ENCODE measurements around the gene RASGRF1. TPM values are rescaled to one million over a fixed set of nuclear protein-coding genes. Genes with fewer than 3 reads are reported as not detected.

Gene RASGRF1
- total RNA-seq, 1 donor from 2014 or later = 0.17 TPM

DNA sequence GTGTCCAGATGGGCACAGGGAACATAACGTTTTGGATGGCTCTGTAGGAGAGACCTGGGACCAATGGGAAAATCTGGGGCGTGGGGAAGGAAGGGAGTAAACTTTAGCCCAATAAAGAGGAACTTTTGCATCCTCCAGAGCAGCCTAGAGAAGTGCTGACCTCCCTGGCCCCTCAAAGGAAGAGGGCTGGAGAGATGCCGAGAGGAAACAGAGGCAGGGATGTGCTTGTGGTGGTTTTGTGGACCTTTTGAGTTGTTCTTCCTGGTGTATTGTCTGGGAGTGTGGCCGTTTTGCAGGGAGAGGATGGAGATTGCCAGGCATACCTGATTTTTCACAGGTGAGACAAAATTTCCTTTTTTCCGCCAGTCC is 155.9 kb downstream of the RASGRF1 start:
- H3K4me1 Mint-ChIP-seq (ENCODE audit: low read depth) = no peaks in the 10 kb centered on the region
- TF ChIP-seq, protein P1, sequence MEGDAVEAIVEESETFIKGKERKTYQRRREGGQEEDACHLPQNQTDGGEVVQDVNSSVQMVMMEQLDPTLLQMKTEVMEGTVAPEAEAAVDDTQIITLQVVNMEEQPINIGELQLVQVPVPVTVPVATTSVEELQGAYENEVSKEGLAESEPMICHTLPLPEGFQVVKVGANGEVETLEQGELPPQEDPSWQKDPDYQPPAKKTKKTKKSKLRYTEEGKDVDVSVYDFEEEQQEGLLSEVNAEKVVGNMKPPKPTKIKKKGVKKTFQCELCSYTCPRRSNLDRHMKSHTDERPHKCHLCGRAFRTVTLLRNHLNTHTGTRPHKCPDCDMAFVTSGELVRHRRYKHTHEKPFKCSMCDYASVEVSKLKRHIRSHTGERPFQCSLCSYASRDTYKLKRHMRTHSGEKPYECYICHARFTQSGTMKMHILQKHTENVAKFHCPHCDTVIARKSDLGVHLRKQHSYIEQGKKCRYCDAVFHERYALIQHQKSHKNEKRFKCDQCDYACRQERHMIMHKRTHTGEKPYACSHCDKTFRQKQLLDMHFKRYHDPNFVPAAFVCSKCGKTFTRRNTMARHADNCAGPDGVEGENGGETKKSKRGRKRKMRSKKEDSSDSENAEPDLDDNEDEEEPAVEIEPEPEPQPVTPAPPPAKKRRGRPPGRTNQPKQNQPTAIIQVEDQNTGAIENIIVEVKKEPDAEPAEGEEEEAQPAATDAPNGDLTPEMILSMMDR (IDR thresholded peaks at IDR 0.05; ENCODE audit: unreplicated experiment) = no peak

GRCh38 chr15:78933823-78934654 is 156.5 kb downstream of the RASGRF1 start:
- no peaks in the 10 kb centered on the region for H3K4me1 Mint-ChIP-seq (ENCODE audit: low read depth)
- H3K27me3 Mint-ChIP-seq = no peaks in the 10 kb centered on the region

More for the DNA sequence above, 155.9 kb downstream of the RASGRF1 start:
- Mint-ChIP-seq H3K36me3 (ENCODE audit: insufficient read depth) (peaks cover 5% of the 10 kb centered on the region), H3K27ac (no peak overlapping the region), H3K9me3 (ENCODE audit: low read depth) (no peaks in the 10 kb centered on the region), H3K27me3 (no peaks in the 10 kb centered on the region), H3K4me3 (ENCODE audit: low read depth) (no peak overlapping the region)
- no peak for DNase-seq (ENCODE audit: low spot score, unreplicated experiment)

GRCh38 chr15:78933187-78933822 is 157.3 kb downstream of the RASGRF1 start:
- no peak for DNase-seq (ENCODE audit: low spot score, unreplicated experiment)
- peak overlapping the region; percentile 12 for H3K27ac Mint-ChIP-seq
- H3K9me3 Mint-ChIP-seq (ENCODE audit: low read depth) = no peaks in the 10 kb centered on the region
- no peaks in the 10 kb centered on the region for H3K27me3 Mint-ChIP-seq
- H3K4me3 Mint-ChIP-seq (ENCODE audit: low read depth) = no peak overlapping the region
- TF ChIP-seq, protein P1 (IDR thresholded peaks at IDR 0.05; ENCODE audit: unreplicated experiment) = no peak
- H3K36me3 Mint-ChIP-seq (ENCODE audit: insufficient read depth) = peaks cover 4% of the 10 kb centered on the region
- H3K4me1 Mint-ChIP-seq (ENCODE audit: low read depth) = no peaks in the 10 kb centered on the region

More at GRCh38 chr15:78933823-78934654, 156.5 kb downstream of the RASGRF1 start:
- no peak for DNase-seq (ENCODE audit: low spot score, unreplicated experiment)
- Mint-ChIP-seq H3K4me3 (ENCODE audit: low read depth) (no peak overlapping the region), H3K9me3 (ENCODE audit: low read depth) (no peaks in the 10 kb centered on the region), H3K27ac (no peak overlapping the region), H3K36me3 (ENCODE audit: insufficient read depth) (peaks cover 5% of the 10 kb centered on the region)
- TF ChIP-seq, protein P1 (IDR thresholded peaks at IDR 0.05; ENCODE audit: unreplicated experiment) = no peak

DNA sequence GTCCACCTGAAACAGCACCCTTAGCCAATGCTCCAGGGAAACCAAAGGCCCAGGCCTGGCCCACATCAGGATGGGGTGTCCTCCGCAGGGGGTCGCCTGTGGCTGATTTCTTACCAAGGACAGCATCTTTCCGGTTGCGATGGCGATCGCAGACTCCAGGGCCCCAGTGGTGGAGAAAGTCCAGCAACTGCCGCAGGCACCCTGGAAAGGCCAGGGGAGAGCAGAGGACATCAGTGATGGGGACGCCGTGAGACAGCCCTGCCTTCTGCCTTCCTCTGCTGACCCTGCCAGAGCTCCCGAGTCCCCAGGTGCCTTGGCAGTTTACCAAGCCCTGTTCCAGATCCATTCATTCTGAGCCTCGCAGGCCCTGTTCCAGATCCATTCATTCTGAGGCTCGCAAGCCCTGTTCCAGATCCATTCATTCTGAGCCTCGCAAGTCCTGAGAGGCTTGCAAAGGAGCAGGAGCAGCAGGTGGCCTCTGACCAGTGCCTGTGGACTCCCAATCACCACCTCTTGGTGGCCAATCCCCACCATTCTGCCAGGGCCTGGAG is 158.2 kb downstream of the RASGRF1 start:
- H3K27me3 Mint-ChIP-seq = no peaks in the 10 kb centered on the region
- DNase-seq (ENCODE audit: low spot score, unreplicated experiment) = no peak
- peaks cover 4% of the 10 kb centered on the region for H3K36me3 Mint-ChIP-seq (ENCODE audit: insufficient read depth)
- TF ChIP-seq, protein P1 (IDR thresholded peaks at IDR 0.05; ENCODE audit: unreplicated experiment) = no peak
- no peak overlapping the region for H3K27ac Mint-ChIP-seq
- no peaks in the 10 kb centered on the region for H3K4me1 Mint-ChIP-seq (ENCODE audit: low read depth)
- no peak overlapping the region for H3K4me3 Mint-ChIP-seq (ENCODE audit: low read depth)
- no peaks in the 10 kb centered on the region for H3K9me3 Mint-ChIP-seq (ENCODE audit: low read depth)

DNA sequence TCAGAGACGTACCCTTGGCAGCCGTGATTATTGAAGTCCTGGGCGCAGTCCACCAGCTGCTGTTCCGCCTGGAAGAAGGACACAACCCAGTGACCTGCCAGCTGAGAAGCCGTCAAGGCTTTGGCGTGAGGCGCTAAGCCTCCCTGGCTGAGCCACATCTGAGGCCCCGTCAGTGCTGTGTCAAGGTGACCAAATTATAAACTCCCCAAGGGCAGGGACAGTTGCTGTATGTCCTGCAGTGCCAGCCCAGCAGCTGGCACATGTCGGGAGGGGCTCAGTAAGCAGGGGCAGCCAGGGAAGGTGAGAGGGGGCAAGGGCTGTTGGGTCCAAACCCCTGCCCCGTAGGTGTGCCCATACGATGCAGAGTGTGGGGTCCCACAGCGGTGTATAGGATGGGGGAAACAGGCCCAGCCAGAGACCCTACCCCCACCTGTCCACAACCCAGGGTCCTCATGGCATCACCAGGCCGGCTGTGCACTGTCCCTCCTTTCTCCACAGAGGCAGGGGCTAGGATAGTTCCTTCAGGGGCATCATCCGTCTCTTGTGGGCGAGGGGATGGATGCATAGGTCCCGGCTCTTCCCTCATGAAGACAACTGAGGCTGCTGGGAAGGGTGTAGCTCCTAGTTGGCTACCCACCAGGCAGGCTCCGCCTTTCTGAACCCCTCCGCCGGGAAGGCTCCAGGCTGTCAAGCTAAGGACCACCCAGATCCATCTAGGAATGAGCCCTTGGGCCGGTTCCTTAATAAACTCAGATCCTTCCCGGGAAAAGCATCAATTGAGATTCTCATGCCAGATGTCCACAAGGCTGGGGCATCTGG is 158.9 kb downstream of the RASGRF1 start:
- Mint-ChIP-seq H3K9me3 (ENCODE audit: low read depth) (no peaks in the 10 kb centered on the region), H3K4me1 (ENCODE audit: low read depth) (no peaks in the 10 kb centered on the region), H3K4me3 (ENCODE audit: low read depth) (no peak overlapping the region), H3K36me3 (ENCODE audit: insufficient read depth) (peaks cover 6% of the 10 kb centered on the region), H3K27ac (no peak overlapping the region), H3K27me3 (no peaks in the 10 kb centered on the region)
- TF ChIP-seq, protein P1 (IDR thresholded peaks at IDR 0.05; ENCODE audit: unreplicated experiment) = no peak
- DNase-seq (ENCODE audit: low spot score, unreplicated experiment) = no peak

Data from progenitor cell of endocrine pancreas (in vitro differentiated cells).